GM19324 (cell line): ENCODE measurements around the gene SYCE3.
"Not testable (repeated sequence)": the region's sequence is repeated elsewhere in the genome, so short reads cannot be mapped to it uniquely, and the experiment has no call there.

Experiments used
- ATAC-seq: cut with Tn5 transposase; IDR thresholded peaks from one replicate; pipeline ENCODE4 v1.9.1; 2021; ENCODE audit warnings: mild to moderate bottlenecking, moderate library complexity; ENCODE audit not compliant: unreplicated experiment, low FRiP score

The SYCE3 gene

DNA sequence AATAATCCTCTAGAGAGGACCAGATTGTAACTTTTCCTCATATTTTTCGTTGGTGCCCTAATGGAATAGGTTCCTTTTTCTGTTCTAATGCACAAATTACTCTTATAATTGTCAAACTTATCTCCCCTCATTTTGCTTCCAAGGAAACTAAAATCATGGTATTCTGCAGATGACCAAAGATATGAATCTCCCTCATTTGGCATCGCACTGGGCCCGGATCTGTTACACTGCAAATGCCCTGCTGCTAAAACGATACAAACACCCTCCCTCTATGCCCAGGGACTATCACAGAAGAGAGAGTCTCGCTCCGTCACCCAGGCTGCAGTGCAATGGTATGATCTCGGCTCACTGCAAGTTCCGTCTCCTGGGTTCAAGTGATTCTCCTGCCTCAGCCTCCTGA is 9.4 kb downstream of the SYCE3 start:
- ATAC-seq: no peak

DNA sequence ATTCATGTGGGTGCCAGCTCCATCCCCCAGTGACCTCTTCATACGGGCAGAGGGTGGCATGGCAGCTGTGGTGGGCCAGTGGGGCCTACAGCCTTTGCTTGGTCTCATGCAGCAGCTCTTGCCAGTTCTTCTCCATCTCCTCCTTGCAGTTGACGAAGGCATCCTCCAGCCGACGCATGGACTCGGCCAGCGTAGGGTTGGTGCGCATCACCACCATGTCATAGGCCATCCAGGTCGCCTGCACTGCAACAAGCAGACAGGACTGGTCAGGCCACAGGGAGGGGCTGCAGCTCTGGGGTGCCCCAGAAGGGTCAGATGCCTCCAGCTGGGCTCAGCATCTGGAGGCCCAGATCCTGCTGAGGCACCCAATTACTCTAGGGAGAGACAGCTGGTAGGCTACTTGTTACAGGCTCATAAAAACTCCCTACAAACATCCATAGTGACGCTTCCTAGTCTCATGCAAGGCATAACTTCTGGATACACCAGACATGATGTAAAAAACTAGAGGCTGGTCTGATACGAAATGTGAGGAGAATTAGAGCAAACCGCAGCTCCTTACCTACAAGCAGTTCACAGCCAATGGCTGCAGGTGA is 11.5 kb downstream of the SYCE3 start:
- ATAC-seq: no peak

GRCh38 chr22:50550395-50550794 is 12.3 kb downstream of the SYCE3 start:
- ATAC-seq: no peak

GRCh38 chr22:50548921-50549790 is 13.6 kb downstream of the SYCE3 start:
- ATAC-seq: no peak

DNA sequence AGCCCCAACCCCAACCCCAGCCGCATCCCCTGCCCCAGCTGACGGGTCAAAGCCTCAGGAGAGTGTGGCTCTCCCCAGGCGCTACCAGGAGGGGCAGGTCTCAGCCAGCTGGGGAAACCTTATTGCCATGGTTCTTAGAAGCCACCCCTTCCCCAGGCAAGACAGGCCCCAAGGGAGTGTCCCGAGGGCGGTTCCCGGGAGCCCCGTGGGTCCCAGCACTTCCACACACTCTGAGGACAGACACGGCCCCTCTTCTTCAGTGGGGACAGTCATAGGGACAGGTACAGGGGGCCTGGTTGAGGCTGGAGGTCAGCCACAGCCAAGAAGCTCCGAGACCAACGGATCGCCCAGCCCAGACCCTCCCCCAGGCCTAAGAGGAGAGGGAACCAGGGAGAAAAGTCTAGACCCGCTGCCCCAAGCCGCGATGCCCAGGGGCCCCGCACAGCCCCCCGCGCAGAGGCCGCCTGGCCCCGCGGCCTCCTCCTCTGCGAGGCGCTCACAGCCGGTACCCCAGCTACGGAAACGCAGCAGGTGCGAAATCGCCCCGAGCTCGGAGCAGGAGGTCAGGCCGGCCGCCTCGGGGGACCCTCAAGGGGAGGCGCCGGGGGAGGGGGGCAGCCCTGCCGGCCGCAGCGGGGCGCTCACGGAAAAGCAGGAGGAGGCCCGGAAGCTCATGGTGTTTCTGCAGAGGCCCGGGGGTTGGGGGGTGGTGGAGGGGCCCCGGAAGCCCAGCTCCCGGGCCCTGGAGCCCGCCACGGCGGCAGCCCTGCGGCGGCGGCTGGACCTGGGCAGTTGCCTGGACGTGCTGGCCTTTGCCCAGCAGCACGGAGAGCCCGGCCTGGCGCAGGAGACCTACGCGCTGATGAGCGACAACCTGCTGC is 14.4 kb downstream of the SYCE3 start:
- ATAC-seq: no peak

GRCh38 chr22:50547263-50547985 is 15.3 kb downstream of the SYCE3 start:
- ATAC-seq: no peak

- ATAC-seq: no peak
These were observed 16.1 kb downstream of the SYCE3 start for GRCh38 chr22:50546326-50547262.

- ATAC-seq: no peak
These were observed 17.0 kb downstream of the SYCE3 start, which contains the start of gene KLHDC7B for GRCh38 chr22:50545522-50546325. KLHDC7B (plus strand) TSS chr22:50545899; CDS start chr22:50546244, 345 bp downstream.

GRCh38 chr22:50544746-50545253 is 17.9 kb downstream of the SYCE3 start:
- ATAC-seq: no peak

DNA sequence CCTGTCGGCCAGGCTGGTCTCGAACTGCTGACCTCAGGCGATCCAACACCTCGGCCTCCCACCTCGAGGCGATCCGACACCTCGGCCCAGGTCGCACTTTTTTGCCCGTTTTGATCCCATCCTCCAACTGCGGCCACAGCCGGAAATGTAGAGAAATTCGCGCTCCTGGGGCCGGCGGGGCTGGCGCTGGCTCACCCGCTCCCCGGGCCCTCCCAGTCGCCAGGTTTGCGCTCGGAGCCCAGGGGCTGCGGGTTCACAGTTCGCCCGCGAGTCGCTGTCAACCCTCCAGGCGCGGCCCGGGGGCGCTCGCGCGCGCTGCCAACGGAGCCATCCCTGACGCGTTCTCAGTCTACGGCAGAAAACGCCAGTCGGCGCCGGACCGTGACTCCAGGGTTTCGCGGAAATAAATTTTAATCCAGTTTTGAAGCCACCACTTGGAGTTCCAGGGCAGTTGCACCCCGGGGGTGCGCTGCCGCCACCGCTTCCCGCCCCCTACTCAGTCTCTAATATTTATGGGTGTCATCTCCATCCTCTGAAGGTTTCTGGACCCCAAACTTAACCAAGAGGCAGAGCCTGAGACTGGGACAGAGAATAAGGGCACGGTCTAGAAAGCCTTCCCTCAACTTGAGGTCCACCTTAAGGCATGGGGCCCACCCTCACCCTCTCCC is 18.5 kb downstream of the SYCE3 start:
- no peak for ATAC-seq

- ATAC-seq: no peak
These were observed 20.2 kb downstream of the SYCE3 start for GRCh38 chr22:50542416-50542927.

DNA sequence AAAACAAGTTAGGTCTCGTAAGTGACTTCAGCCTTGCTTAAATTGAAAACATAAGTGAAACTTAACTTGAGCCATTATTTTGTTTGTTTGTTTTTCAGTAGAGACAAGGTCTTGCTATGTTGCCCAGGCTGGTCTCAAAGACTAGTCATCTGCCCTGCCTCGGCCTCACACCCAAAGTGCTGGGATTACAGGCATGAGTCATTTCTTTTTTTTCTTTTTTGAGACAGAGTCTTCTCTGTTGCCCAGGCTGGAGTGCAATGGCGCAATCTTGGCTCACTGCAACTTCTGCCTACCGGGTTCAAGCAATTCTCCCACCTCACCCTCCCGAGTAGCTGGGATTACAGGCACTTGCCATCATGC is 21.1 kb downstream of the SYCE3 start:
- not testable (repeated sequence) for ATAC-seq

DNA sequence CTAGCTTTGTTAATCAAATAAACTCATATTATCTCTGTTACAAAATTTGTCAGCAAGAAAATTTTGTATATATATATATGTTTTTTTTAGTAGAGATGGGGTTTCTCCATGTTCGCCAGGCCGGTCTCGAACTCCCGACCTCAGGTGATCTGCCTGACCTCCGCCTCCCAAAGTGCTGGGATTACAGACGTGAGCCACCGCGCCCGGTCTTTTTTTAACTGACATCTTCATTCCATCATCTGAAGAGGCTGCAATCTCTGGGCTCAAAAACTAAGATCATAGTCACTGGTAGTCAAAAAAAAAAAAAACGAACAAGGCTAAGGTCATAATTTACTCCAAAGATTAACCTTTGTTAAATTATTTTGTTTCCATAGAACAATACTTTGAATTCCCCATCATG is 22.3 kb downstream of the SYCE3 start:
- ATAC-seq: no peak

GRCh38 chr22:50537765-50538164 is 25.0 kb downstream of the SYCE3 start:
- no peak for ATAC-seq

DNA sequence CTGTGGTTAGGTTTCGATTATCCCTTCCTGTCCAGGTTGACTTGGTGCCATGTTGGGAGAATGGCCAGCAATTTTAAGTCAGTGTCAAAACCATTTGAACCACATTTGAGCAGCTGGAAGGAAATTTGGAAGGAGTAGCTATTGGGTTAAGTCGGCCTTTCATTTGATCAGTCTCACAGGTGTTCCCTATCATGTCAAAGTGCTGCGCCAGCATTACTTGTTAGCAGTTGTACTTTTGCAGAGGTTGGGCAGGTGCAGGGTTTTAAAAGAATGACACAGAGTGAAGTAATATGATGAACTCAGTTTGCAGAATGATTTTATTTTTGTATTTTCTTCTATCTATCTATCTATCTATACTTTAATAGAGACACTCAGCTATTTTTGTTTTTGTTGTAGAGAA is 26.5 kb downstream of the SYCE3 start:
- no peak for ATAC-seq

DNA sequence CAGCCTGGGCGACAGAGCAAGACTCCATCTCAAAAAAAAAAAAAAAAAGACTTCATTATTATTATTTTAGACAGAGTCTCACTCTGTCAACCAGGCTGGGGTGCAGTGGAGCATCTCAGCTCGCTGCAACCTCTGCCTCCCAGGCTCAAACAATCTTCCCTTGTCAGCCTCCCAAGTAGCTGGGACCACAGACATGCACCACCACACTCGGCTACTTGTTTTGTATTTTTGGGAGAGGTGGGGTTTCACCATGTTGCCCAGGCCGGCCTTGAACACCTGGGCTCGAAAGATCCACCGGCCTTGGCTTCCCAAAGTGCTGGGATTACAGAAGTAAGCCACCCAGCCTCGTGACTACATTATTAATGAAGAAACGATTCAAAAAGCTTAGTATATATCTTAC is 27.6 kb downstream of the SYCE3 start:
- ATAC-seq: no peak

GRCh38 chr22:50533856-50534711 is 28.6 kb downstream of the SYCE3 start:
- ATAC-seq: not testable (repeated sequence)
